ENCODE results near the gene OR2M3.

Gene OR2M3

GRCh38 chr1:248196965-248197364, at the start of gene OR2M3:
Gene OR2M3 (plus strand): TSS chr1:248197265. CDS start chr1:248203068, 5,803 bp downstream.
- no peak within 1 kb of the TSS for H3K4me3 ChIP-seq (ENCODE audit: low read depth, low read length)
- H3K9me3 ChIP-seq (ENCODE audit: control insufficient read depth, insufficient read depth, low read length) = peaks cover 3% of the 10 kb centered on the region
- H3K4me1 ChIP-seq (ENCODE audit: control insufficient read depth, insufficient read depth, low read length) = no peaks in the 10 kb centered on the region
- no peaks in the 10 kb centered on the region for H3K36me3 ChIP-seq (ENCODE audit: control insufficient read depth, insufficient read depth, low read length)
- no peak within 1 kb of the TSS for H3K9ac ChIP-seq (ENCODE audit: low read depth, low read length)
- no peaks in the 10 kb centered on the region for H3K27me3 ChIP-seq (ENCODE audit: control insufficient read depth, insufficient read depth, low read length)

- Histone ChIP-seq H3K9ac (ENCODE audit: low read depth, low read length) (no peak overlapping the region), H3K4me3 (ENCODE audit: low read depth, low read length) (no peak overlapping the region), H3K27me3 (ENCODE audit: control insufficient read depth, insufficient read depth, low read length) (no peaks in the 10 kb centered on the region), H3K36me3 (ENCODE audit: control insufficient read depth, insufficient read depth, low read length) (no peaks in the 10 kb centered on the region), H3K4me1 (ENCODE audit: control insufficient read depth, insufficient read depth, low read length) (no peaks in the 10 kb centered on the region), H3K9me3 (ENCODE audit: control insufficient read depth, insufficient read depth, low read length) (peaks cover 14% of the 10 kb centered on the region)
Observed at GRCh38 chr1:248152056-248152827, 44.8 kb upstream of the OR2M3 start.

GRCh38 chr1:248155927-248156326, 41.1 kb upstream of the OR2M3 start:
- H3K4me1 ChIP-seq (ENCODE audit: control insufficient read depth, insufficient read depth, low read length) = no peaks in the 10 kb centered on the region
- no peaks in the 10 kb centered on the region for H3K27me3 ChIP-seq (ENCODE audit: control insufficient read depth, insufficient read depth, low read length)
- no peak overlapping the region for H3K9ac ChIP-seq (ENCODE audit: low read depth, low read length)
- no peak overlapping the region for H3K4me3 ChIP-seq (ENCODE audit: low read depth, low read length)
- H3K36me3 ChIP-seq (ENCODE audit: control insufficient read depth, insufficient read depth, low read length) = no peaks in the 10 kb centered on the region
- peaks cover 16% of the 10 kb centered on the region for H3K9me3 ChIP-seq (ENCODE audit: control insufficient read depth, insufficient read depth, low read length)

DNA sequence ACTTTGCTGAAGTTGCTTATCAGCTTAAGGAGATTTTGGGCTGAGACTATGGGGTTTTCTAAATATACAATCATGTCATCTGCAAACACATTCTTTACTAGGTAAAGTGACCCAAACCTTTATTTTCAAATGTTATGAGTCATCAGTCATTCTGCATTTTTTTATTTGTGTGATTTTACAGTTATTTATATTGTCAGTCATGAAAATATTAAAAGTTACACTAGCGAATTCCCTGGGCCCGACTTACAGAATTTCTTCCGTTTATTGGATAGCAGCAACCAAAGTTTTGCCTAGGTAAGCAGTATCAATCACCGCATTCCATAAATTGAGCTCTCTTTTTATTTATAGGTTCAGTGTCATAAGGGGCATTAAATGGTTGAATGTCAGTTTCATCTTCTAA, 38.3 kb upstream of the OR2M3 start:
- peaks cover 11% of the 10 kb centered on the region for H3K9me3 ChIP-seq (ENCODE audit: control insufficient read depth, insufficient read depth, low read length)
- H3K4me1 ChIP-seq (ENCODE audit: control insufficient read depth, insufficient read depth, low read length) = no peaks in the 10 kb centered on the region
- H3K36me3 ChIP-seq (ENCODE audit: control insufficient read depth, insufficient read depth, low read length) = no peaks in the 10 kb centered on the region
- no peak overlapping the region for H3K4me3 ChIP-seq (ENCODE audit: low read depth, low read length)
- no peaks in the 10 kb centered on the region for H3K27me3 ChIP-seq (ENCODE audit: control insufficient read depth, insufficient read depth, low read length)
- H3K9ac ChIP-seq (ENCODE audit: low read depth, low read length) = no peak overlapping the region

DNA sequence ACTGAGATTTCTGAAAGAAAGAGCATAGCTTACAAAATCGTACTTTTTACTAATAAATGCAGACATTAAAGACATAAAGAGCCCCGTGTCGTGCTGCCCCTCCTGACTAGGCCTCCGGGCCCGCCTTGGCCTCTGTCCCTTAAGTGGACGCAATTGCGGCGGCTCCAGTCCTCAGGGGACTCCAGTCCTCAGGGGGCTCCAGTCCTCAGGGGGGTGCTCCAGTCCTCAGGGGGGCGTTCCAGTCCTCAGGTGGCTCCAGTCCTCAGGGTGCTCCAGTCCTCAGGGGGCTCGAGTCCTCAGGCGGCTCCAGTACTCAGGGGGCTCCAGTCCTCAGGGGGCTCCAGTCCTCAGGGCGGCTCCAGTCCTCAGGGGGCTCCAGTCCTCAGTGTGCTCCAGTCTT, 33.0 kb upstream of the OR2M3 start:
- Histone ChIP-seq H3K27me3 (ENCODE audit: control insufficient read depth, insufficient read depth, low read length) (no peaks in the 10 kb centered on the region), H3K9me3 (ENCODE audit: control insufficient read depth, insufficient read depth, low read length) (peaks cover 11% of the 10 kb centered on the region), H3K4me1 (ENCODE audit: control insufficient read depth, insufficient read depth, low read length) (no peaks in the 10 kb centered on the region), H3K36me3 (ENCODE audit: control insufficient read depth, insufficient read depth, low read length) (no peaks in the 10 kb centered on the region), H3K9ac (ENCODE audit: low read depth, low read length) (no peak overlapping the region), H3K4me3 (ENCODE audit: low read depth, low read length) (no peak overlapping the region)

DNA sequence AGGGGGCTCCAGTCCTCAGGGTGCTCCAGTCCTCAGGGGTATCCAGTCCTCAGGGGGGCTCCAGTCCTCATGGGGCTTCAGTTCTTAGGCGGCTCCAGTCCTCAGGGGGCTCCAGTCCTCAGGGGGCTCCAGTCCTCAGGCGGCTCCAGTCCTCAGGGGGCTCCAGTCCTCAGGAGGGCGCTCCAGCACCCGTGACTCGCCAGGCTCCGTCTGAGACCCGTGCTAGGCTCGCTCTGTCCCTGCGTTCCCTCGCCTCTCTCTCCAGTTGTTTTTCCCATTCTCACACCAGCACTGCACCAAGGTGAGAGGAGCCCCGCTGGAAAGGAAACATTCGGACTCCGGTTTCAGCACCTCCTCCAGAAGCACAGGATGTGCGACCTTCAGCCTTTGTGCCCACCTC, 31.9 kb upstream of the OR2M3 start:
- Histone ChIP-seq H3K36me3 (ENCODE audit: control insufficient read depth, insufficient read depth, low read length) (no peaks in the 10 kb centered on the region), H3K4me1 (ENCODE audit: control insufficient read depth, insufficient read depth, low read length) (no peaks in the 10 kb centered on the region), H3K9me3 (ENCODE audit: control insufficient read depth, insufficient read depth, low read length) (peaks cover 6% of the 10 kb centered on the region), H3K4me3 (ENCODE audit: low read depth, low read length) (no peak overlapping the region), H3K9ac (ENCODE audit: low read depth, low read length) (no peak overlapping the region), H3K27me3 (ENCODE audit: control insufficient read depth, insufficient read depth, low read length) (no peaks in the 10 kb centered on the region)

DNA sequence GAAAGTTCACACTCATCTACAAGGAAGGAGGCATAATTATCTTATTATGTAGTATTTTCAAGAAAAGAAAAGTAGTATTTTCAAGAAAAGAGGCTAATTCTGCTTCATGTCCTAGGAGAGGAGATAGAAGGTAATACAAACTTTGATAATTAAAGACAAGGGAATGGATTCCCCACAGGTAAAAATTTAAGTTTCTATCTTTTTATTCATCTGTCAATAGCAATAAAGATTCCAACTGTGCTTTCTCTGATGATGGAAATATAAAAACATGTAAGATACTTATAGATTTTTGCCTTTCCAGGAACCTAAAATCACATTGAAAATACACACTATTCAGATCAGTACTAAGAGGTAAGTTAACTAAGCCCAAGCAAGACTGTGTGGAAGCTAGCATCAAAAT, 22.5 kb upstream of the OR2M3 start, which contains the start of gene OR2M2:
TSS of gene OR2M2 (plus strand) at position 301 of the 400 bp plus-strand sequence. CDS start 5,165 bp downstream, outside the sequence.
- Histone ChIP-seq H3K27me3 (ENCODE audit: control insufficient read depth, insufficient read depth, low read length) (no peaks in the 10 kb centered on the region), H3K9me3 (ENCODE audit: control insufficient read depth, insufficient read depth, low read length) (no peaks in the 10 kb centered on the region), H3K36me3 (ENCODE audit: control insufficient read depth, insufficient read depth, low read length) (no peaks in the 10 kb centered on the region), H3K4me1 (ENCODE audit: control insufficient read depth, insufficient read depth, low read length) (no peaks in the 10 kb centered on the region), H3K4me3 (ENCODE audit: low read depth, low read length) (no peak within 1 kb of the TSS), H3K9ac (ENCODE audit: low read depth, low read length) (no peak within 1 kb of the TSS)

DNA sequence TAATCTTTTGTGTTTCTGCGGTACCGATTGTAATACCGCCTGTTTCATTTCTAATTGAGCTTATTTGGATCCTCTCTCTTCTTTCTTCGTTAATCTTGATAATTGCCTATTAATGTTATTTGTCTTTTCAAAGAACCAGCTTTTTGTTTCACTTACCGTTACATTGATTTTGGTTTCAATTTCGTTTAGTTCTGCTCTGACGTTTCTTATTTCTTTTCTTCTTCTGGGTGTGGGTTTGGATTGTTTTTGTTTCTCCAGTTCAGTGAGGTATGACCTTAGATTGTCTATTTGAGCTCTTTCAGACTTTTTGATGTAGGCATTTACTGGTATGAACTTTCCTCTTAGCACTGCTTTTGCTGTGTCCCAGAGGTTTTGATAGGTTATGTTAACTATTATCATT, 13.1 kb upstream of the OR2M3 start:
- H3K36me3 ChIP-seq (ENCODE audit: control insufficient read depth, insufficient read depth, low read length) = no peaks in the 10 kb centered on the region
- H3K9me3 ChIP-seq (ENCODE audit: control insufficient read depth, insufficient read depth, low read length) = peaks cover 13% of the 10 kb centered on the region
- H3K4me3 ChIP-seq (ENCODE audit: low read depth, low read length) = no peak overlapping the region
- no peaks in the 10 kb centered on the region for H3K27me3 ChIP-seq (ENCODE audit: control insufficient read depth, insufficient read depth, low read length)
- H3K9ac ChIP-seq (ENCODE audit: low read depth, low read length) = no peak overlapping the region
- no peaks in the 10 kb centered on the region for H3K4me1 ChIP-seq (ENCODE audit: control insufficient read depth, insufficient read depth, low read length)

- H3K4me1 ChIP-seq (ENCODE audit: control insufficient read depth, insufficient read depth, low read length) = no peaks in the 10 kb centered on the region
- H3K9ac ChIP-seq (ENCODE audit: low read depth, low read length) = no peak overlapping the region
- peaks cover 15% of the 10 kb centered on the region for H3K9me3 ChIP-seq (ENCODE audit: control insufficient read depth, insufficient read depth, low read length)
- no peaks in the 10 kb centered on the region for H3K36me3 ChIP-seq (ENCODE audit: control insufficient read depth, insufficient read depth, low read length)
- H3K4me3 ChIP-seq (ENCODE audit: low read depth, low read length) = no peak overlapping the region
- no peaks in the 10 kb centered on the region for H3K27me3 ChIP-seq (ENCODE audit: control insufficient read depth, insufficient read depth, low read length)
Observed at GRCh38 chr1:248187363-248187762, 9.7 kb upstream of the OR2M3 start.

DNA sequence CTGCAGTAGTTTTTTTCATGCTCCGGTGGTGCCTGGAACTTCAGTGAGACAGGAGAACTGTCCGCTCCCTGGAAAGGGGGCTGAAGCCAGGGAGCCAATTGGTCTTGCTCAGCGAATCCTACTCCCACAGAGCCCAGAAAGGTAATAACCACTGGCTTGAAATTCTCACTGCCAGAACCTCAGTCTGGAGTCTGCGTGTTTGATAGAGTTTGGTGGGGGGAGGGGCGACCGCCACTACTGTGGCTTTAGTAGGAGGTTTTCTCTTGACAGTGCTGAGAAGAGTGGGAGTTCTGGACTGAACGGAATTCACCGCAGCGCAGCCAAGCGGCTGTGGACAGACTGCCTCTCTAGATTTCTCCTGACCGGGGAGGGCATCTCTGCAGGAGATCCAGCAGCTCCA, 8.0 kb upstream of the OR2M3 start:
- Histone ChIP-seq H3K36me3 (ENCODE audit: control insufficient read depth, insufficient read depth, low read length) (no peaks in the 10 kb centered on the region), H3K27me3 (ENCODE audit: control insufficient read depth, insufficient read depth, low read length) (no peaks in the 10 kb centered on the region), H3K4me1 (ENCODE audit: control insufficient read depth, insufficient read depth, low read length) (no peaks in the 10 kb centered on the region), H3K9ac (ENCODE audit: low read depth, low read length) (no peak overlapping the region), H3K4me3 (ENCODE audit: low read depth, low read length) (no peak overlapping the region), H3K9me3 (ENCODE audit: control insufficient read depth, insufficient read depth, low read length) (peaks cover 15% of the 10 kb centered on the region)

- Histone ChIP-seq H3K27me3 (ENCODE audit: control insufficient read depth, insufficient read depth, low read length) (no peaks in the 10 kb centered on the region), H3K9ac (ENCODE audit: low read depth, low read length) (no peak overlapping the region), H3K36me3 (ENCODE audit: control insufficient read depth, insufficient read depth, low read length) (no peaks in the 10 kb centered on the region), H3K4me3 (ENCODE audit: low read depth, low read length) (no peak overlapping the region), H3K9me3 (ENCODE audit: control insufficient read depth, insufficient read depth, low read length) (peaks cover 8% of the 10 kb centered on the region), H3K4me1 (ENCODE audit: control insufficient read depth, insufficient read depth, low read length) (no peaks in the 10 kb centered on the region)
Observed at GRCh38 chr1:248194117-248194516, 2.9 kb upstream of the OR2M3 start.

GRCh38 chr1:248215880-248216279, 18.8 kb downstream of the OR2M3 start:
- H3K9me3 ChIP-seq (ENCODE audit: control insufficient read depth, insufficient read depth, low read length) = peaks cover 5% of the 10 kb centered on the region

More at GRCh38 chr1:248215880-248216279, 18.8 kb downstream of the OR2M3 start:
- H3K9ac ChIP-seq (ENCODE audit: low read depth, low read length) = no peak overlapping the region
- H3K36me3 ChIP-seq (ENCODE audit: control insufficient read depth, insufficient read depth, low read length) = no peaks in the 10 kb centered on the region
- H3K4me1 ChIP-seq (ENCODE audit: control insufficient read depth, insufficient read depth, low read length) = no peaks in the 10 kb centered on the region
- H3K4me3 ChIP-seq (ENCODE audit: low read depth, low read length) = no peak overlapping the region
- no peaks in the 10 kb centered on the region for H3K27me3 ChIP-seq (ENCODE audit: control insufficient read depth, insufficient read depth, low read length)

All from iPS-15b (cell line).